Adipocyte (in vitro differentiated cells): ENCODE measurements around the gene MAP3K21.

Experiments used
- DNase-seq: peaks from one replicate; pipeline ENCODE4 v3.0.0-alpha.2; 2015; ENCODE audit warnings: low read depth
- H3K27me3 ChIP-seq: replicated peaks from 2 replicates; pipeline ENCODE4 v1.7.0; 2013; ENCODE audit warnings: mild to moderate bottlenecking, low read length, moderate library complexity; ENCODE audit not compliant: control insufficient read depth, insufficient read depth
- H3K36me3 ChIP-seq: 2 replicates; pipeline ENCODE4 v1.7.0; 2013; ENCODE audit warnings: low read length, mild to moderate bottlenecking, moderate library complexity; ENCODE audit not compliant: control insufficient read depth, insufficient read depth, severe bottlenecking
- H3K4me1 ChIP-seq: 2 replicates; pipeline ENCODE4 v1.7.0; 2013; ENCODE audit warnings: mild to moderate bottlenecking, low read length, moderate library complexity; ENCODE audit not compliant: control insufficient read depth, insufficient read depth
- H3K4me3 ChIP-seq: 2 replicates; pipeline ENCODE4 v1.7.0; 2013; ENCODE audit warnings: mild to moderate bottlenecking, low read length, moderate library complexity
- H3K9ac ChIP-seq: 2 replicates; pipeline ENCODE4 v1.7.0; 2013; ENCODE audit warnings: mild to moderate bottlenecking, low read length, moderate library complexity
- H3K9me3 ChIP-seq: 2 replicates; pipeline ENCODE4 v1.7.0; 2013; ENCODE audit warnings: mild to moderate bottlenecking, low read length, moderate library complexity; ENCODE audit not compliant: control insufficient read depth

The MAP3K21 gene

GRCh38 chr1:233393926-233394680 is 66.6 kb downstream of the MAP3K21 start:
- Histone ChIP-seq H3K4me3 (no peak overlapping the region), H3K9ac (no peak overlapping the region), H3K36me3 (no peaks in the 10 kb centered on the region), H3K9me3 (no peaks in the 10 kb centered on the region), H3K4me1 (peaks cover 12% of the 10 kb centered on the region), H3K27me3 (peaks cover 34% of the 10 kb centered on the region)
- DNase-seq = no peak

- Histone ChIP-seq H3K9ac (no peak overlapping the region), H3K4me3 (no peak overlapping the region), H3K36me3 (no peaks in the 10 kb centered on the region), H3K27me3 (peaks cover 34% of the 10 kb centered on the region), H3K4me1 (peaks cover 8% of the 10 kb centered on the region), H3K9me3 (no peaks in the 10 kb centered on the region)
- peak; percentile 82 for DNase-seq
Observed at GRCh38 chr1:233394860-233395717, 67.6 kb downstream of the MAP3K21 start.

- Histone ChIP-seq H3K36me3 (no peaks in the 10 kb centered on the region), H3K4me1 (peaks cover 8% of the 10 kb centered on the region), H3K4me3 (no peak overlapping the region), H3K9ac (no peak overlapping the region), H3K9me3 (no peaks in the 10 kb centered on the region), H3K27me3 (peaks cover 34% of the 10 kb centered on the region)
- no peak for DNase-seq
Observed at GRCh38 chr1:233395863-233396646, 68.5 kb downstream of the MAP3K21 start.

DNA sequence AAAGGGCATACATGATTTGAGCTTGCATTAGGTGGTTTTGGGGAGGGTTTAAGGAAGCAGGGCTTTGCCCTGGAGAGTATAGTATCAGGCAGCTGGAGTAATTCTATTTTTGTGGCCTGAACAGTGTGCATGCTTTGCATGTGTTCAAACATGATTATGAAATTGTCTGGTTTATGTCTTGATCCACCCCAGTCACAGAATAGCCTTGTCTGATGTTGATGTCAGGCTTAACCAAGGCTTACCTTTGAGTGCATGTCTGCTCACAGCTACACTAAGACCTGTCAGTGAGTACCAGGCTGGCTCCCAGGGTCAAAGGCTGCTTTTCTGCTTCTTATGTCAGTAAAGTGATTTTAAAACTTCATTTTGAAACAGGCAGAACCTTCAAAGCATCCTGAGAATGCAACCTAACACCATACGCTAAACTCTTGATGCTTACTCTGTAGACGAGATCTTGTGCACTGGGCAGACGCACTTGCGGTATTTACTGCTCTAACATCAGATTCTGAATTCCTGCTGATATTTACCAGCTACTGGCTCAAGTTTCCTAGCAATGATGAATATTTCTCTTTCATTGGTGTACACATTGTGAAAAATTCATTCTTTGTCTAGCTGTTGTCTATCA is 78.9 kb downstream of the MAP3K21 start:
- Histone ChIP-seq H3K9ac (no peak overlapping the region), H3K4me1 (no peaks in the 10 kb centered on the region), H3K36me3 (no peaks in the 10 kb centered on the region), H3K9me3 (peaks cover 5% of the 10 kb centered on the region), H3K27me3 (no peaks in the 10 kb centered on the region), H3K4me3 (no peak overlapping the region)
- peak; percentile 20 for DNase-seq

- H3K9me3 ChIP-seq = peaks cover 5% of the 10 kb centered on the region
- DNase-seq = no peak
- no peak overlapping the region for H3K4me3 ChIP-seq
- H3K27me3 ChIP-seq = no peaks in the 10 kb centered on the region
- H3K4me1 ChIP-seq = no peaks in the 10 kb centered on the region
- H3K9ac ChIP-seq = no peak overlapping the region
- H3K36me3 ChIP-seq = no peaks in the 10 kb centered on the region
Observed at GRCh38 chr1:233406994-233407631, 79.6 kb downstream of the MAP3K21 start.

DNA sequence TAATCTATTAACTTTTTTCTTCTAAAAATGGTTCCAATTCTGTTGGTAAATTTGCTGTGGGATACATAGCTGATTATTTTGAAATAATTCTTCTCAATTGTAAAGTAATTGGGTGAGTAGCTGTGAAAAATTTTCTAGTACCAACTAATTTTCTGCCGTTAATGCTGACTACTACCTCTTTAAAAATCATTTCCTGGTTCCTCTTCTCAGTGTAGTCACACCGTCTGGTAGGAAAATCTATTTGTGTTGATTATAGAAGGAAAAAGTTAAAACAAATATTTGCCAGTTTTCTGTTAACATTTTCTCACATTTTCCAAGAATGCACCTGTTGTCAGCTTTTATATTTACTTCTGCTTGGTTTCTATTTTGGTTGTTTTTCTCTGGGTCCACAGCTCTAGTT is 82.0 kb downstream of the MAP3K21 start:
- H3K36me3 ChIP-seq = no peaks in the 10 kb centered on the region

DNA sequence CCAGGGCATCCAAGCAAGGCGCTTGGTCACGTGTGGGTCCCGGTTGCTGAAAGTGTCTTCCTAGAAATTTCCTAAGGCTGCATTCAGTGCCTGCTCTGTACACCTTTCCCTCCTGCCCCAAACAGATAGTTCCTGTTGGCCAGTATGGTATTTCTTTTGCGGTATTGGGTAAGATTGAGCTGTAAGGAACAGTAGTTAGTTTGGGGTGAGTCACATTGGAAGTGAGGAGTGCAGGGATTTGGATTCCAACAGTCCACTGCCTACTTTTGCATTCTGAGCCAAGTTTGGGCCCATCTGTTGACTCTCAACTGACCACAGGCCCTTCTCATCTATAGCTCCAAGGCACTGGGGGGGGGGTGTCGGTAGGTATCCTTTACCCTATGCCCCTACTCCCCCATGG is 83.4 kb downstream of the MAP3K21 start:
- no peaks in the 10 kb centered on the region for H3K36me3 ChIP-seq
- DNase-seq = no peak
- H3K27me3 ChIP-seq = no peaks in the 10 kb centered on the region
- no peak overlapping the region for H3K4me3 ChIP-seq
- no peak overlapping the region for H3K9ac ChIP-seq
- no peaks in the 10 kb centered on the region for H3K4me1 ChIP-seq
- H3K9me3 ChIP-seq = peaks cover 5% of the 10 kb centered on the region

More for the DNA sequence above, 82.0 kb downstream of the MAP3K21 start:
- H3K27me3 ChIP-seq = no peaks in the 10 kb centered on the region
- H3K4me3 ChIP-seq = no peak overlapping the region
- no peak overlapping the region for H3K9ac ChIP-seq
- no peak for DNase-seq
- H3K4me1 ChIP-seq = no peaks in the 10 kb centered on the region
- peaks cover 5% of the 10 kb centered on the region for H3K9me3 ChIP-seq

DNA sequence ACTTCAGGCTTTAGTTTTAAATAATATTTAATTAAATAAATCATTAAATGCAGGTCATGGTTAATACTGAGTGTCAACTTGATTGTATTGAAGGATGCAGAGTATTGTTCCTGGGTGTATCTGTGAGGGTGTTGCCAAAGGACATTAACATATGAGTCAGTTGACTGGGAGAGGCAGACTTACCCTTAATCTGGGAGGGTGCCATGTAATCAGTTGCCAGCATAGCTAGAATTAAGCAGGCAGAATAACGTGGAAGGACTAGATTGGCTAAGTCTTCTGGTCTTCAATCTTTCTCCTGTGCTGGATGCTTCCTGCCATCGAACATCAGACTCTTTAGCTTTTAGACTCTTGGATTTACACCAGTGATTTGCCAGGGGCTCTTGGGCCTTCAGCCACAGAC is 85.3 kb downstream of the MAP3K21 start:
- Histone ChIP-seq H3K4me1 (no peaks in the 10 kb centered on the region), H3K9me3 (peaks cover under 1% of the 10 kb centered on the region), H3K9ac (no peak overlapping the region), H3K36me3 (no peaks in the 10 kb centered on the region), H3K4me3 (no peak overlapping the region), H3K27me3 (no peaks in the 10 kb centered on the region)
- no peak for DNase-seq

DNA sequence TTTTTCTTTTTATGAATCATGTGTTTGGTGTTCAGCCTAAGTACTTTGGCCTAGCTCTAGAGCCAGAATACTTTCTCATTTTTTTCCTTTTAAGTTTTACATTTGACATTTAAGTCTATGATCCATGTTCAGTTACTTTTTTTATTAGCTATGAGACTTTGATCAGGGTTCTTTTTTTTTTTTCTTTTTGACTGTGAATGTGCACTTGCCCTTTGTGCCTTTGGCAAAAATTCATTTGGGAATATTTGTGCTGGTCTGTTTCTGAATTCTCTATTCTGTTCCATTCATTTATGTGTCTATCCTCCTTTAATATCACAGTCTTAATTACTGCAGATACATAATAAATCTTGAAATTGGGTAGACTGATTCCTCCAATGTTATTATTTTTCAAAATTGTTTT is 93.8 kb downstream of the MAP3K21 start:
- Histone ChIP-seq H3K4me3 (no peak overlapping the region), H3K4me1 (no peaks in the 10 kb centered on the region), H3K9ac (no peak overlapping the region), H3K27me3 (peaks cover 3% of the 10 kb centered on the region), H3K9me3 (no peaks in the 10 kb centered on the region), H3K36me3 (no peaks in the 10 kb centered on the region)
- DNase-seq = no peak

DNA sequence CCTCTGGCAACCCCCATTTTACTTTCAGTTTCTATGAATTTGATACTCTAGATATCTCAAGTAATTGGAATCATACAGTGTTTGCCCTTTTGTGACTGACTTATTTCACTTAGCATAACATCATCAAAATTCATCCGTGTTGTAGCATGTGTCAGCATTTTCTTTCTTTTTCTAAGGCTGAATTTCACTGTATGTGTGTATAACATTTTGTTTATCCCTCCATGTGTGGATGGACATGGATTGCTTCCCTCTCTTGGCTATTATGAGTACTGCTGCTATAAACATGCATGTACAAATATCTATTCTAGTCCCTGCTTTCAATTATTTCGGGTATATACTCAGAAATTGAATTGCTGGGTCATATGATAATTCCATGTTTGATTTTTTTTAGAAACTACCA is 97.3 kb downstream of the MAP3K21 start:
- Histone ChIP-seq H3K36me3 (no peaks in the 10 kb centered on the region), H3K9me3 (no peaks in the 10 kb centered on the region), H3K27me3 (peaks cover 3% of the 10 kb centered on the region), H3K4me3 (peak overlapping the region; percentile 10), H3K9ac (no peak overlapping the region), H3K4me1 (peaks cover 12% of the 10 kb centered on the region)
- DNase-seq = peak; percentile 32
